8988T (cell line): ENCODE measurements around the gene GALNT12.

Source experiments
- DNase-seq: peaks from one replicate; pipeline ENCODE4 v3.0.0; 2011

Gene GALNT12

GRCh38 chr9:98805506-98806272, 1.8 kb upstream of the GALNT12 start:
- DNase-seq = no peak

- no peak for DNase-seq
These were observed 955 bp upstream of the GALNT12 start for GRCh38 chr9:98806394-98807035.

- peak; percentile 47 for DNase-seq
These were observed 335 bp downstream of the GALNT12 start for GRCh38 chr9:98807814-98808195.

- no peak for DNase-seq
These were observed 943 bp downstream of the GALNT12 start for GRCh38 chr9:98808411-98808815.

GRCh38 chr9:98808875-98809274, 1.4 kb downstream of the GALNT12 start:
- DNase-seq = no peak

GRCh38 chr9:98809311-98810101, 2.0 kb downstream of the GALNT12 start:
- DNase-seq = no peak

- no peak for DNase-seq
These were observed 2.8 kb downstream of the GALNT12 start for GRCh38 chr9:98810102-98810842.

GRCh38 chr9:98811051-98811650, 3.7 kb downstream of the GALNT12 start:
- no peak for DNase-seq

GRCh38 chr9:98815391-98815951, 8.0 kb downstream of the GALNT12 start:
- no peak for DNase-seq

- DNase-seq = no peak
These were observed 11.3 kb downstream of the GALNT12 start for GRCh38 chr9:98818764-98819163.

GRCh38 chr9:98819231-98819630, 11.8 kb downstream of the GALNT12 start:
- DNase-seq = no peak

- no peak for DNase-seq
These were observed 14.4 kb downstream of the GALNT12 start for GRCh38 chr9:98821831-98822230.

GRCh38 chr9:98822661-98823060, 15.2 kb downstream of the GALNT12 start:
- DNase-seq = no peak

- no peak for DNase-seq
These were observed 16.3 kb downstream of the GALNT12 start for GRCh38 chr9:98823666-98824334.

GRCh38 chr9:98825414-98825813, 17.9 kb downstream of the GALNT12 start:
- DNase-seq = no peak

GRCh38 chr9:98826716-98827115, 19.2 kb downstream of the GALNT12 start:
- DNase-seq = no peak

GRCh38 chr9:98829766-98830165, 22.3 kb downstream of the GALNT12 start:
- DNase-seq = no peak

- DNase-seq = no peak
These were observed 23.1 kb downstream of the GALNT12 start for GRCh38 chr9:98830554-98830953.

GRCh38 chr9:98831696-98832095, 24.2 kb downstream of the GALNT12 start:
- DNase-seq = no peak

- no peak for DNase-seq
These were observed 25.3 kb downstream of the GALNT12 start for GRCh38 chr9:98832768-98833089.

- no peak for DNase-seq
These were observed 25.9 kb downstream of the GALNT12 start for GRCh38 chr9:98833090-98833956.
